ENCODE measurements around the gene FBXL15.

FBXL15 gene

DNA sequence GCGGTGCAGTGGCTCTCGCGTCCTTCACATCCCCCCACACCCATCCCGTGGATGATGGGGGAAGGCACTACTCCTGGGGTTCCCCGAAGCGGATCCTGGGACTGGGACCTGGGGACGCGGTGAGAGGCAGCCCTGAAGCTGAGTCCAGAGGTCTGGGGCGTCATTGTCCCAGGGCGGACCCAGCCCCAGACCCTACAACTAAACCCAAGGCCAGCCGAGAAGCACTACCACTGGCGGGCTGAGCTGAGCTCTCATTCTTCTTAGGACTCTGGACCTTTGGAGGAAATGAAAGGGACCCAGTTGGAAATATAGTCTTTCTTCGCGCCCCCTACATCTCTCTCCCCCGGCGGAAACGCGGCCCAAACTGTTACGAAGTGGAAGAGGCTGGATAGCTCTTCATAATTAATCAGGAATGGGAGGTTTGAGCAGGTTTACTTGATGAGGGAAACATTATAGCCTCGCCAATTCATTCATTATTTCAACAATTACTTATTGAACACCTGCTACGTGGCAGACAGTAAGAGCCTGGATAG lies 389 bp upstream of the FBXL15 start:
- Histone ChIP-seq H3K36me3 (ENCODE audit: insufficient read depth, low read length) (peaks cover 19% of the 10 kb centered on the region), H3K4me3 (ENCODE audit: low read length) (peak overlapping the region; percentile 82), H2AFZ (ENCODE audit: low read depth, low read length) (peak overlapping the region; percentile 42), H3K4me1 (ENCODE audit: insufficient read depth, low read length) (peaks cover 37% of the 10 kb centered on the region), H3K27me3 (ENCODE audit: insufficient read depth, low read length) (no peaks in the 10 kb centered on the region), H3K9me3 (ENCODE audit: low read length) (no peaks in the 10 kb centered on the region)

DNA sequence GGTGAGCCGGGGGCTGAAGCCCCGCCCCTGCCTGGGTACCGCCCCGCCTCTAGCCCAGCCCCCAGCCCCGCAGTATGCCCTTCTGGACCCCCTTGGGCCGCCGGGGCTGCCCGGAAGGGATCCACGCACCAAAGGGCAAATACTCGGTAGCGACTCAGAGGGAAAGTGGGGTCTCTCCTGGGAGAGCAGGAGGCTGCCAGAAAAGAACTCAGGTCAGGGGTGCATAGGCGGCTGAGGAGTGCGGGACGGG lies 796 bp downstream of the FBXL15 start:
- Histone ChIP-seq H3K4me3 (ENCODE audit: low read length) (peak overlapping the region; percentile 82), H3K36me3 (ENCODE audit: insufficient read depth, low read length) (peaks cover 19% of the 10 kb centered on the region), H2AFZ (ENCODE audit: low read depth, low read length) (no peak overlapping the region), H3K27me3 (ENCODE audit: insufficient read depth, low read length) (no peaks in the 10 kb centered on the region), H3K4me1 (ENCODE audit: insufficient read depth, low read length) (peaks cover 45% of the 10 kb centered on the region), H3K9me3 (ENCODE audit: low read length) (no peaks in the 10 kb centered on the region)

DNA sequence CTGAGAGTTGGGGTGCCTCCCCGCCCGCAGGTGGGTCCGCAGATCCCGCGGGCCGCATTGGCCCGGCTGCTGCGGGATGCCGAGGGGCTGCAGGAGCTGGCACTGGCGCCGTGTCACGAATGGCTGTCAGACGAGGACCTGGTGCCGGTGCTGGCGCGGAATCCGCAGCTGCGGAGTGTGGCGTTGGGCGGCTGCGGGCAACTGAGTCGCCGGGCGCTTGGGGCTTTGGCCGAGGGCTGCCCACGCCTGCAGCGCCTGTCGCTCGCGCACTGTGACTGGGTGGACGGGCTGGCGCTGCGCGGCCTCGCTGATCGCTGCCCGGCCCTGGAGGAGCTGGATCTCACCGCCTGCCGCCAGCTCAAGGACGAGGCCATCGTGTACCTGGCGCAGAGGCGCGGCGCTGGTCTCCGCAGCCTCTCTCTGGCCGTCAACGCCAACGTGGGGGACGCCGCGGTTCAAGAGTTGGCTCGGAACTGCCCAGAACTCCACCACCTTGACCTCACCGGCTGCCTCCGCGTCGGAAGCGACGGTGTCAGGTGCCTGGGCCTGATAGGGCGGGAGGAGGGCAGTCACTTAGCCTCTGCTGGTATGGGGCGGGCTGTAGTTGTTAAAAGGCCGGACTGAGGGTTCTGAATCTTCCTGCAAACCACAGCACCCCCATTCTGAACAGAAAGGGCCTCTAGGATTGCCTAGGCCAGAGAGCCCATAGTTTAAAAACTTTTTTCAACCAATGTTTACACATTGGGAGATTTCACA lies 1.3 kb downstream of the FBXL15 start:
- Histone ChIP-seq H3K9me3 (ENCODE audit: low read length) (no peaks in the 10 kb centered on the region), H3K4me3 (ENCODE audit: low read length) (peak overlapping the region; percentile 82), H3K4me1 (ENCODE audit: insufficient read depth, low read length) (peaks cover 45% of the 10 kb centered on the region), H3K27me3 (ENCODE audit: insufficient read depth, low read length) (no peaks in the 10 kb centered on the region), H2AFZ (ENCODE audit: low read depth, low read length) (no peak overlapping the region), H3K36me3 (ENCODE audit: insufficient read depth, low read length) (peaks cover 19% of the 10 kb centered on the region)

DNA sequence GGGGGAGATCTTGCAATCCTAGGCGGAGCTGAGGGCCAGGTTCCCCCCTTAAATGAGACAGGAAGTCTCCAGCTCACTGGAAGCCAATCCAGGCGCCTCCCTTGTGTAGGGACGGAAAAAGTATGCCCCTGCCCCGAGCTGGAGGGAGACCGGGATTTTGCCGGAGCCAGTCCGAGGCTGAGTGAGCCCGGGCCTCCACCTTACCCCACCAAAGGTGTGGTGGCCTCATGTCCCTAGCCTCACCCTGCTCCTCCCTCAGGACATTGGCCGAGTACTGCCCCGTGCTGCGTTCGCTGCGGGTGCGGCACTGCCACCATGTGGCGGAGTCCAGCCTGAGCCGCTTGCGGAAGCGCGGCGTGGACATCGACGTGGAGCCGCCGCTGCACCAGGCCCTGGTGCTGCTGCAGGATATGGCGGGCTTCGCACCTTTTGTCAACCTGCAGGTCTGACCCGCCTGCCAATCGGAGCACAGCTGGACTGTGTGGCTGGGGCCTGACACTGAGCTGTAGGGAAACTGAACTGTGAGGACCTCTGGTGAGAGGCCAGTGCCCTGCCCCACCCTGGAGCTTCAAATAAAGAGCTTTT lies 2.0 kb downstream of the FBXL15 start:
- H3K4me1 ChIP-seq (ENCODE audit: insufficient read depth, low read length) = peaks cover 45% of the 10 kb centered on the region

DNA sequence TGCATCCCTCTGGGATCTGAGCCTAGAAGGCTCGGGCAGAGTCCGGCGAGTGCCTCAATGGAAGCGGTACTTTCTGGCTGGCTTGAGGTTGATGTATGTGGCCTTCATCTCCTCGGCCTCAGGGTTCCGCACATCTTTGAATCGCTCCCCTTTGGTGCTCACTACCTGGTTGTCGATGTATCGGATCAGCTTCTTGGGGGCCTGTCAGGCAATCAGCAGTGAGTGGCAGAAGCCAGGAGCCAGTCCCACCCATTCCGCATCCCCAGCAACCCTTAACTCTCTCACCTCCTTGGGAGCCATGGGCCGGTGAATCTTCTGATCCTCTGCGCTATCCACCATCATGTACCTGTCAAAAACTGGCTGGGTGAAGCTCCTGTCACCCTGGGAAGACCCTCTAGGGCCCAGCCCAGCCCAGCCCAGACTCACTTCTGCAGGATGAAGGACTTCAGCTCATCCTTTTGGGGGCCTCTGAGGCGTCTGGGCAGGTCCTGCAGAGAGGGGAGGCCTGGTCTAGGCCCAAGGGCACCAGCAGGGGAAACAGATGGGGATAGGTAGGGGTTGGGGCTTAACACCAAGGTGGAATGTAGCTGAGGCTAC lies 2.8 kb downstream of the FBXL15 start:
- Histone ChIP-seq H3K36me3 (ENCODE audit: insufficient read depth, low read length) (peaks cover 19% of the 10 kb centered on the region), H3K9me3 (ENCODE audit: low read length) (no peaks in the 10 kb centered on the region), H3K4me3 (ENCODE audit: low read length) (no peak overlapping the region), H2AFZ (ENCODE audit: low read depth, low read length) (no peak overlapping the region), H3K27me3 (ENCODE audit: insufficient read depth, low read length) (no peaks in the 10 kb centered on the region), H3K4me1 (ENCODE audit: insufficient read depth, low read length) (peaks cover 37% of the 10 kb centered on the region)

More for the DNA sequence above, 2.0 kb downstream of the FBXL15 start:
- peaks cover 19% of the 10 kb centered on the region for H3K36me3 ChIP-seq (ENCODE audit: insufficient read depth, low read length)
- H3K27me3 ChIP-seq (ENCODE audit: insufficient read depth, low read length) = no peaks in the 10 kb centered on the region
- H3K9me3 ChIP-seq (ENCODE audit: low read length) = no peaks in the 10 kb centered on the region
- no peak overlapping the region for H2AFZ ChIP-seq (ENCODE audit: low read depth, low read length)
- peak overlapping the region; percentile 82 for H3K4me3 ChIP-seq (ENCODE audit: low read length)

DNA sequence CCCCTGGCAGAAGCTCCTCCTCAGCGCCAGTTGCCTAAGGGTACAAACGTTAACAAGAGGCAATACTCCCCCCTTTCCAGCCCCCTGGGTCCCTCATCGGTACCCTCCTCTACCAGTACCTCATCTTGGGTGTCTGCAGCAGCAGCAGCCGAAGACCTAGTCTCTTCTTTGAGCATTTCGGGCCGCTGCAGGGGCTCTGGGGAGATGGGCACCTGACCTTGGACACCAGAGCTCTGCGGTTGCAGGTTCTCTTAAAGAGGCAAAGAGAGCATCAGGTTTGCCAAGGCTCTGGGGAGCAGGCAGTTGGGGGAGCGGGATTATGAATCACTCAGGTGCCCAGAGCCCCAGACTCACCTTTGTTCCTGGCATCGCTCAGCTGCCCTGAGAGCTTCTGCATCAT lies 3.5 kb downstream of the FBXL15 start:
- Histone ChIP-seq H3K4me3 (ENCODE audit: low read length) (no peak overlapping the region), H3K9me3 (ENCODE audit: low read length) (no peaks in the 10 kb centered on the region), H2AFZ (ENCODE audit: low read depth, low read length) (no peak overlapping the region), H3K36me3 (ENCODE audit: insufficient read depth, low read length) (peaks cover 19% of the 10 kb centered on the region), H3K4me1 (ENCODE audit: insufficient read depth, low read length) (peaks cover 32% of the 10 kb centered on the region), H3K27me3 (ENCODE audit: insufficient read depth, low read length) (no peaks in the 10 kb centered on the region)

DNA sequence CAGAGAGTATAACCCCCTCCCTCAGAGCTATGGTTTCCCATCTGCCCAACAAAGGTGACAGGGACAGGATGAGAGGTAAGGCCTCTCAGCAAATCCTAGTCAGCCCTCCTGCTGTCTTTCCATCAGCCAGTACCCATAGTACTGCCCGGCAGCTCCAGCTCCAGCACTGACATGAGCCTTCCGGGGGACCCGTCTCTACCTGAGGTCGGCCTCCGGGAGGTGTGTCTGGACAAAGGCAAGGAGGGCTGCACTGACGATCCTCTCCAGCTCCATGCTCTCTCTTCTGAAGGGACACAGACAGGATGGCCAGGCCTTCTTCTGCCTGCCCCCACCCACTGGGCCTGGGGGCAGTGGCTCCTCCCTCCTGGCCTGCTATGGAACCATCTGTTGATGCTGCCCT lies 4.3 kb downstream of the FBXL15 start:
- H2AFZ ChIP-seq (ENCODE audit: low read depth, low read length) = no peak overlapping the region
- H3K4me1 ChIP-seq (ENCODE audit: insufficient read depth, low read length) = peaks cover 28% of the 10 kb centered on the region
- H3K27me3 ChIP-seq (ENCODE audit: insufficient read depth, low read length) = no peaks in the 10 kb centered on the region
- peaks cover 19% of the 10 kb centered on the region for H3K36me3 ChIP-seq (ENCODE audit: insufficient read depth, low read length)
- no peak overlapping the region for H3K4me3 ChIP-seq (ENCODE audit: low read length)
- H3K9me3 ChIP-seq (ENCODE audit: low read length) = no peaks in the 10 kb centered on the region

DNA sequence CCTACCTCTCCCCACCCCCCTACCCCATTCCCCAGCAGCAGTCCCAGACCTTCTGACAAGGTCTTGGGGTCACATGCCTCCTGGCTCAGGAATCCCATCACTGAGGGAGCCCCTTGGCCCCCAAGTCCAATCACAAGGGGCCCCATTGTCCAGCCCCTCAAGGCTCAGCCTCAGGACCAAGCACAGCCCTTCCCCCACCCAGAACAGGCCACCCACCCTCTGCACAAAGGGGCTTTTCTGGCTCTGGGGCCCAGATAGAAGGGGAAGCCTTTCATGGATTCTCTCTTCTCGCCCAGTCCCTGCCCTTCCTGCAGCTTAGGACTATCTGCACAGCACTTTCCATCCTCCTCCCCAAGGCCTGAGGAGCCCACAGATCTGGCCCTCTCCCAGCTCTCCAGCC lies 4.8 kb downstream of the FBXL15 start:
- Histone ChIP-seq H2AFZ (ENCODE audit: low read depth, low read length) (no peak overlapping the region), H3K36me3 (ENCODE audit: insufficient read depth, low read length) (peaks cover 19% of the 10 kb centered on the region), H3K4me3 (ENCODE audit: low read length) (no peak overlapping the region), H3K4me1 (ENCODE audit: insufficient read depth, low read length) (peaks cover 25% of the 10 kb centered on the region), H3K27me3 (ENCODE audit: insufficient read depth, low read length) (no peaks in the 10 kb centered on the region), H3K9me3 (ENCODE audit: low read length) (no peaks in the 10 kb centered on the region)

DNA sequence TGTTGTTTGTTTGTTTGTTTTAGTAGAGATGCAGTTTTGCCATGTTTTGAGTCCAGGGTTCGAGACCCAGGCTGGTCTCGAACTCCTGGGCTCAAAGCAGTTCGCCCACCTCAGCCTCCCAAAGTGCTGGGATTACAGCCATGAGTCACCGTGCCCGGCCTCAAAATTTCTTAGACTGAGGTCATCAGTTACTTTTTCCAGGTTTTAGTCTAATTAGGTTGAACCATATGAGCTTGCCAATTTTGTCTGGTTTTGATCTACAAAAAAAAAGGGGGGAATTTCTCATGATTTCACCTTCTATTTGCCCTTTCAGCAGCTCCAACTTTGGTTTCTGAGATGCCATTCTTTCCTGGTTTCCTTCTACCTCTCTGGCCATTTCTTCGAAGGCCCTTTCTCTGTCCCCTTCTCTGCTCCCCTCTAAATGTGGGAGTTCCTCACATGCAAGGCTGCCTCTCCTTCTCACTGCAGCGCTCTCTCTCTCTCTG lies 6.2 kb downstream of the FBXL15 start:
- no peak overlapping the region for H2AFZ ChIP-seq (ENCODE audit: low read depth, low read length)
- H3K4me3 ChIP-seq (ENCODE audit: low read length) = no peak overlapping the region
- H3K4me1 ChIP-seq (ENCODE audit: insufficient read depth, low read length) = peaks cover 26% of the 10 kb centered on the region
- H3K27me3 ChIP-seq (ENCODE audit: insufficient read depth, low read length) = no peaks in the 10 kb centered on the region
- no peaks in the 10 kb centered on the region for H3K9me3 ChIP-seq (ENCODE audit: low read length)
- H3K36me3 ChIP-seq (ENCODE audit: insufficient read depth, low read length) = peaks cover 19% of the 10 kb centered on the region

DNA sequence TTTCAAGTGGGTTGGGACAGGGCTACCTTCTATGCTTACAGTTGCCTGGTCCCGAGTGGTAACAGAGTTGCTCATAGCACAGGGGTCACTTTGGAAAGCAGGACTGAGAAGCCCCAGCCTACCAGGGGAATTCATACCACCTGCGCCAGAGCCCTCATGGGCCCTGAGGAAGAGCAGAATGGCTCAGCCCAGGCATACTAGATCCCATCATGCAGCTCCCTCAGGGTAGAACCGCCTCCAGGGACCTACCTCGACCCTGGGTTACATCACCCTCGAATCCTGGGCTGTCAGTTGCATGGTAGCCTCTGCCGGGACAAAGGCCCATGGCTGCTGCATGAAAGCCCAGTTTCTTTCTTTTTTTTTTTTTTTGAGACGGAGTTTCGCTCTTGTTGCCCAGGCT lies 8.8 kb downstream of the FBXL15 start:
- H3K4me1 ChIP-seq (ENCODE audit: insufficient read depth, low read length) = peaks cover 23% of the 10 kb centered on the region
- H3K9me3 ChIP-seq (ENCODE audit: low read length) = no peaks in the 10 kb centered on the region
- H3K36me3 ChIP-seq (ENCODE audit: insufficient read depth, low read length) = peaks cover 3% of the 10 kb centered on the region
- H2AFZ ChIP-seq (ENCODE audit: low read depth, low read length) = no peak overlapping the region
- H3K27me3 ChIP-seq (ENCODE audit: insufficient read depth, low read length) = no peaks in the 10 kb centered on the region
- H3K4me3 ChIP-seq (ENCODE audit: low read length) = no peak overlapping the region

DNA sequence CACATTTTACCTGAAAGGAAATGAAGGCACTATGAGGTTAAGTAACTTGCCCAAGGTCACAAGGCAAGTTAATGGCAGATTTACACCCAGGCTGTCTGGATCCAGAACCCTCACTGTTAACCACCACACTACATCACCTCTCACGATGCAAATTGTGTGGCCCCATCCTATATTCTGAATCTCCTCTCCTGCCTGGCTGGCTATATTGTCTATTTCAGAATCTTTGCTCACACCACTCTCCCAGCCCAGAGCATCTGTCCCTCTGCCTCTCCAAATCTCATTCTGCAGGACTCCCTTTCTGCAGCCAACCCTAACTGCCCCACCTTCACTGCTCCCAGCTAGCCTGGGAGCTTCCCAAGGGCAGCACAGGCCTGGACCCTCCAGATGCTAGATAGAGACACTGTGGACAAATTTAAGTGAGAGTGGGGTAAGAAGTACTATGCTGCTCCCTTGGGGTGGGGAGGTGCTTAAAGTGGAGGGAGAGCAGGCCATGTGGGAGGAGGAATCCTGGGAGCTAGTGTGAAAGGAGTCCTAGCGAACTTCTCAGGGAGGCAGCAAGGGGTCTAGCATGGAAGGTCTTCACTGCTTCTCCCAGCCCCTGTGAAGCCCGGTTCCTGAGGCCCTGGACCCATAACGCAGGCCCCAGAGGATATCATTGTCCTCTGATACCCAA lies 11.0 kb downstream of the FBXL15 start:
- no peaks in the 10 kb centered on the region for H3K27me3 ChIP-seq (ENCODE audit: insufficient read depth, low read length)
- H3K4me1 ChIP-seq (ENCODE audit: insufficient read depth, low read length) = peaks cover 19% of the 10 kb centered on the region
- no peaks in the 10 kb centered on the region for H3K36me3 ChIP-seq (ENCODE audit: insufficient read depth, low read length)
- no peaks in the 10 kb centered on the region for H3K9me3 ChIP-seq (ENCODE audit: low read length)
- H2AFZ ChIP-seq (ENCODE audit: low read depth, low read length) = peak overlapping the region; percentile 44
- peak overlapping the region; percentile 81 for H3K4me3 ChIP-seq (ENCODE audit: low read length)

DNA sequence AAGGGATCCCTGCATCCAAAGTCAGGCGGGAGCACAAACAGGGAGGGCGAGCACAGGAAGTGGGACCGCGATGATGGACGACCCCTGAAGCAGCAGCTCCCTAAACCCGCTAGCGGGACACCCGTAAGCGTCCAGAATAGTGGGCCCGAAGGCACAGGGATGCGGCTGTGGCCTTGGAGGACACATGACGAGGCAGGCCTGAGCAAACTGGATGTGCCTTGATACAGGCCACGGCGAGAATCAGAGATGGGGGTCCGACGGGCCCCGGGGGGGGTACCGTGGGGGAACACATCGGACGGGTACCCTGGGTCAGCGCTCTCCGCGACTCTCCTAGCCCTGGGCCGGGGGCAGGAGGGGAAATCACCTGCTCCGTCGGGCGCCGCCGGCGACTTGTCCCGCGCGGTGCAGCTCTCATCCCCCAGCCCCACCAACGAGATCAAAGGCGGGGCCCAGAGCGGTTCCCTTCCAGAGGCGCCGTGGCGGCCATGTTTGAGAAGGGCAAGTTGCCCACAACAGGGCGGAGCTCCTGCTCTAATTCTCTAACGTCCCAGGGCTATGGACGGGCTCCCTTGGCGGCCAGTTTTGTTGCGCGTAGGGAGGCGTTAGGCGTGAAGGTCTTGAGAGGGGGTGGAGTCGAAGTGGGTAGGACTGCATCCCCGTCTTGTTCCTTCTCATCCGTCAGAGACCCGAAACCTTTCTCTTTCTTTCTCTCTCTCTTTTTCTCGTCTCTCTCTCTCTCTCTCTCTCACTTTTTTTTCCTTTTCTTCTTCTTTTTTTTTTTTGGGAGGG lies 11.7 kb downstream of the FBXL15 start, which contains the start of gene CUEDC2:
Gene CUEDC2 (minus strand): TSS at position 413 of the 789 bp plus-strand sequence. CDS start 7,386 bp downstream, outside the sequence.
- Histone ChIP-seq H3K4me3 (ENCODE audit: low read length) (peak within 1 kb of the TSS; percentile 81), H3K27me3 (ENCODE audit: insufficient read depth, low read length) (no peaks in the 10 kb centered on the region), H3K36me3 (ENCODE audit: insufficient read depth, low read length) (no peaks in the 10 kb centered on the region), H3K9me3 (ENCODE audit: low read length) (no peaks in the 10 kb centered on the region), H3K4me1 (ENCODE audit: insufficient read depth, low read length) (peaks cover 19% of the 10 kb centered on the region), H2AFZ (ENCODE audit: low read depth, low read length) (peak within 1 kb of the TSS; percentile 44)

All from neuron (in vitro differentiated cells).